Panc1 (cell line): ENCODE results near the gene PICALM. TPM values are rescaled to one million over a fixed set of nuclear protein-coding genes. Genes with fewer than 3 reads are reported as not detected.
"Not testable (repeated sequence)": the region's sequence is repeated elsewhere in the genome, so short reads cannot be mapped to it uniquely, and the experiment has no call there.

Source experiments
- ATAC-seq: fragments of 200-7000 bp; cut with Tn5 transposase; 2 replicates; pipeline ENCODE4 v1.9.1; 2020; ENCODE audit warnings: mild to moderate bottlenecking, moderate library complexity
- BruUV-seq: library from RNA; stranded (reverse); fragments of 400-500 nt; replicated peaks from 2 replicates; lab custom pipeline; 2021; lab: Mats Ljungman, UMichigan
- CTCF ChIA-PET: fragments of 300-600 bp; sonication (Branson Sonifier 250); formaldehyde crosslinking; loops from one replicate; lab custom pipeline; 2022; ENCODE audit warnings: antibody characterized with exemption; lab: Charles Lee
- POLR2A ChIA-PET: fragments of 300-600 bp; sonication (Branson Sonifier 250); formaldehyde crosslinking; loops from one replicate; lab custom pipeline; 2022; ENCODE audit warnings: antibody characterized with exemption; lab: Charles Lee
- DNase-seq: peaks from one replicate; pipeline ENCODE4 v3.0.0-alpha.2; 2010; ENCODE audit warnings: low read depth, low spot score
- H3K27ac ChIP-seq: 2 replicates; pipeline ENCODE4 v1.5.1; 2011; ENCODE audit warnings: mild to moderate bottlenecking, low read length, inconsistent platforms
- H3K27me3 ChIP-seq: fragments of 200-500 bp; sonication (Bioruptor generic); 2 replicates; pipeline ENCODE4 v1.6.0; 2014; ENCODE audit warnings: low read length, inconsistent platforms; ENCODE audit not compliant: control insufficient read depth, insufficient read depth
- H3K36me3 ChIP-seq: fragments of 200-500 bp; sonication (Bioruptor generic); 2 replicates; pipeline ENCODE4 v1.5.1; 2014; ENCODE audit warnings: inconsistent platforms, mild to moderate bottlenecking, low read length, moderate library complexity; ENCODE audit not compliant: control insufficient read depth, insufficient read depth
- H3K4me1 ChIP-seq: 2 replicates; pipeline ENCODE4 v1.5.1; 2011; ENCODE audit warnings: inconsistent platforms, mild to moderate bottlenecking, low read length, moderate library complexity; ENCODE audit not compliant: control insufficient read depth, insufficient read depth
- H3K4me3 ChIP-seq, 2 experiments: 2 replicates each; pipeline ENCODE4 v1.5.1; 2011 to 2012; ENCODE audit warnings: low read depth in 2 of 2, low read length in 2 of 2, mild to moderate bottlenecking in 2 of 2, inconsistent platforms in 1 of 2, moderate library complexity in 1 of 2
- H3K9me3 ChIP-seq: fragments of 200-500 bp; sonication (Bioruptor generic); 2 replicates; pipeline ENCODE4 v1.5.1; 2014; ENCODE audit warnings: low read depth, mild to moderate bottlenecking, inconsistent platforms, low read length, moderate library complexity; ENCODE audit not compliant: control insufficient read depth, insufficient read depth
- POLR2AphosphoS5 ChIP-seq: IDR thresholded peaks from 2 replicates; pipeline ENCODE4 v1.6.1; 2012; ENCODE audit warnings: mild to moderate bottlenecking, low read depth, low read length, moderate library complexity
- SIN3A ChIP-seq: IDR thresholded peaks from 2 replicates; pipeline ENCODE4 v1.6.1; 2012; ENCODE audit warnings: low read depth, mild to moderate bottlenecking, low read length, moderate library complexity, borderline replicate concordance; ENCODE audit not compliant: insufficient read depth
- TCF7L2 ChIP-seq: IDR thresholded peaks from 2 replicates; pipeline ENCODE4 v1.6.1; 2011; ENCODE audit warnings: mild to moderate bottlenecking, low read depth, low read length, inconsistent platforms
- in situ Hi-C: cut with HindIII; loops from 2 replicates; pipeline ENCODE4 v1.10.0; 2016; ENCODE audit warnings: low sequenced_read_pairs, low pct_unique_long_range_greater_than_20kb
- intact Hi-C: fragments of 100-400 bp; cut with micrococcal nuclease; formaldehyde crosslinking; loops from one replicate; pipeline ENCODE4 v1.10.0; 2022; ENCODE audit not compliant: unreplicated experiment
- total RNA-seq: library from RNA; stranded (reverse); gene quantifications from one replicate; pipeline ENCODE4 v1.2.1, GENCODE V29; 2021; ENCODE audit not compliant: unreplicated experiment
- TF ChIP-seq, protein P1 (sequence below), 2 experiments: IDR thresholded peaks; 2 replicates each; pipeline ENCODE4 v1.6.1; 2011 to 2012; ENCODE audit warnings: low read depth in 2 of 2, control low read depth in 1 of 2, low read length in 1 of 2, mild to moderate bottlenecking in 1 of 2, moderate library complexity in 1 of 2; ENCODE audit not compliant: insufficient read depth in 1 of 2
- TF ChIP-seq, protein P2 (sequence below): fragments of 450-650 bp; IDR thresholded peaks from 2 replicates; pipeline ENCODE4 v1.5.1; 2017; ENCODE audit warnings: mild to moderate bottlenecking

PICALM gene
- total RNA-seq, 1 experiment from 2014 or later: 153 TPM

DNA sequence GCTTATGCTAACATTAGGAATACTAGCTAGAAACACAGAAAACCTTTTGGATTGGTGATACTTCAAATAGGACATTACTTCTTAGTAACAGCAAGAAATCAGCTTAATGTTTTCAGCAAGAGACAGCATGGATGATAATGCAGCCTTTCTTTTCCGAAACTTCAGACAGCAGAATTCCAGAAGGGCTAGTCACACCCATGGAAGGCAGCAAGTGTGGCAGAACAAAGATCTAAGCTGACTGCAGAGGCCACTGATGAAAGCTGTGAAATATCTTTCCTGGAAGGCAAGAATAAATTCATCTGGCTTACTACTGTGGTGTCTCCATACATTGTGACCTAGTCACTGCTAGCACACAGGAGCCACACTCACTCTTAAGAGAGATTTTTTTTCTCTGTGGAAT is 113.4 kb downstream of the PICALM start:
- ATAC-seq: no peak
- no peak overlapping the region for H3K27ac ChIP-seq
- intact Hi-C loops (no loop called here), in situ Hi-C loops (no loop called here)
- no TSS peak for BruUV-seq
- H3K27me3 ChIP-seq: no peaks in the 10 kb centered on the region
- POLR2A ChIA-PET: no interaction called here
- H3K4me3 ChIP-seq: no peak overlapping the region
- TF ChIP-seq POLR2AphosphoS5 (no peak), SIN3A (no peak), TCF7L2 (no peak)
- TF ChIP-seq, protein P1, sequence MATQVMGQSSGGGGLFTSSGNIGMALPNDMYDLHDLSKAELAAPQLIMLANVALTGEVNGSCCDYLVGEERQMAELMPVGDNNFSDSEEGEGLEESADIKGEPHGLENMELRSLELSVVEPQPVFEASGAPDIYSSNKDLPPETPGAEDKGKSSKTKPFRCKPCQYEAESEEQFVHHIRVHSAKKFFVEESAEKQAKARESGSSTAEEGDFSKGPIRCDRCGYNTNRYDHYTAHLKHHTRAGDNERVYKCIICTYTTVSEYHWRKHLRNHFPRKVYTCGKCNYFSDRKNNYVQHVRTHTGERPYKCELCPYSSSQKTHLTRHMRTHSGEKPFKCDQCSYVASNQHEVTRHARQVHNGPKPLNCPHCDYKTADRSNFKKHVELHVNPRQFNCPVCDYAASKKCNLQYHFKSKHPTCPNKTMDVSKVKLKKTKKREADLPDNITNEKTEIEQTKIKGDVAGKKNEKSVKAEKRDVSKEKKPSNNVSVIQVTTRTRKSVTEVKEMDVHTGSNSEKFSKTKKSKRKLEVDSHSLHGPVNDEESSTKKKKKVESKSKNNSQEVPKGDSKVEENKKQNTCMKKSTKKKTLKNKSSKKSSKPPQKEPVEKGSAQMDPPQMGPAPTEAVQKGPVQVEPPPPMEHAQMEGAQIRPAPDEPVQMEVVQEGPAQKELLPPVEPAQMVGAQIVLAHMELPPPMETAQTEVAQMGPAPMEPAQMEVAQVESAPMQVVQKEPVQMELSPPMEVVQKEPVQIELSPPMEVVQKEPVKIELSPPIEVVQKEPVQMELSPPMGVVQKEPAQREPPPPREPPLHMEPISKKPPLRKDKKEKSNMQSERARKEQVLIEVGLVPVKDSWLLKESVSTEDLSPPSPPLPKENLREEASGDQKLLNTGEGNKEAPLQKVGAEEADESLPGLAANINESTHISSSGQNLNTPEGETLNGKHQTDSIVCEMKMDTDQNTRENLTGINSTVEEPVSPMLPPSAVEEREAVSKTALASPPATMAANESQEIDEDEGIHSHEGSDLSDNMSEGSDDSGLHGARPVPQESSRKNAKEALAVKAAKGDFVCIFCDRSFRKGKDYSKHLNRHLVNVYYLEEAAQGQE (IDR thresholded peaks at IDR 0.05; ENCODE audit: insufficient read depth in 1 of 2, low read depth in 2 of 2, low read length in 1 of 2): no peak
- peaks cover 16% of the 10 kb centered on the region; the same call in 1 of the 2 replicates for H3K36me3 ChIP-seq
- DNase-seq: no peak
- CTCF ChIA-PET: no interaction called here
- no peaks in the 10 kb centered on the region for H3K4me1 ChIP-seq
- no peaks in the 10 kb centered on the region for H3K9me3 ChIP-seq

DNA sequence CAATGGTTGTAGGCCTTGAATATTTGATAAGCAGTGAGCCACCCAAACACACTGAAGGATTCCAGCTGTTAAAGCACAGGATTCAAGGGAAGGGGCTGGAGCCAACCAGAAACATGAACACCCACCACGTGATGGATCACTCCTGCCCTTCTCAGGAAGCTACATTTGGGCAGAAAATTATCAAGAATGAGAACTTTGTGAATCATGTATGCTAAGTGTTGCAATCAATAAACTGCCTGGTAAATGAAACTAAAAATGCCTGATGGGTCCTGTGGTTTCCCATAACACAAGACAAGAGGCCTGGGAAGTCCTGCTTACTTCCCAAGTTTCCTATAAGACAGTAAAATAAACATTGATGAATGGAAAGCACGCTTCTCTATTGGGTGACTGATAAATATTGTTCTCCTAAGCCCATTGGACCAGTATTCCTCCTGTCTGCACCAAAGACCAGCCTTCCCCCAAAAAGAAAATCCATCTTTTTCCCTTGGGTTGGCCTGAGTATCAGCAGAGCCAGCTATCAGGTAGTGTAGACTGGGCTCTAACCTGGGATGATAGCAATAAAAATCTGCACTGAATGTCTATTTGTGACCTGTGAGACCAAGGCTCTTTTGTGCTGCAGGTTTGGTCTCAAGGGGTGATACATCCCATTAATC is 115.3 kb downstream of the PICALM start:
- Histone ChIP-seq H3K4me1 (no peaks in the 10 kb centered on the region), H3K4me3 (no peak overlapping the region), H3K36me3 (peaks cover 15% of the 10 kb centered on the region; the same call in 1 of the 2 replicates), H3K27ac (no peak overlapping the region), H3K27me3 (no peaks in the 10 kb centered on the region), H3K9me3 (no peaks in the 10 kb centered on the region)
- in situ Hi-C loops: no loop called here
- no TSS peak for BruUV-seq
- intact Hi-C loops: no loop called here
- ChIA-PET POLR2A (no interaction called here), CTCF (no interaction called here)
- TF ChIP-seq POLR2AphosphoS5: no peak
- TF ChIP-seq, protein P1 (IDR thresholded peaks at IDR 0.05; ENCODE audit: insufficient read depth in 1 of 2, low read depth in 2 of 2, low read length in 1 of 2): no peak
- no peak for TF ChIP-seq TCF7L2
- TF ChIP-seq, protein P2, sequence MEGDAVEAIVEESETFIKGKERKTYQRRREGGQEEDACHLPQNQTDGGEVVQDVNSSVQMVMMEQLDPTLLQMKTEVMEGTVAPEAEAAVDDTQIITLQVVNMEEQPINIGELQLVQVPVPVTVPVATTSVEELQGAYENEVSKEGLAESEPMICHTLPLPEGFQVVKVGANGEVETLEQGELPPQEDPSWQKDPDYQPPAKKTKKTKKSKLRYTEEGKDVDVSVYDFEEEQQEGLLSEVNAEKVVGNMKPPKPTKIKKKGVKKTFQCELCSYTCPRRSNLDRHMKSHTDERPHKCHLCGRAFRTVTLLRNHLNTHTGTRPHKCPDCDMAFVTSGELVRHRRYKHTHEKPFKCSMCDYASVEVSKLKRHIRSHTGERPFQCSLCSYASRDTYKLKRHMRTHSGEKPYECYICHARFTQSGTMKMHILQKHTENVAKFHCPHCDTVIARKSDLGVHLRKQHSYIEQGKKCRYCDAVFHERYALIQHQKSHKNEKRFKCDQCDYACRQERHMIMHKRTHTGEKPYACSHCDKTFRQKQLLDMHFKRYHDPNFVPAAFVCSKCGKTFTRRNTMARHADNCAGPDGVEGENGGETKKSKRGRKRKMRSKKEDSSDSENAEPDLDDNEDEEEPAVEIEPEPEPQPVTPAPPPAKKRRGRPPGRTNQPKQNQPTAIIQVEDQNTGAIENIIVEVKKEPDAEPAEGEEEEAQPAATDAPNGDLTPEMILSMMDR: no peak
- no peak for TF ChIP-seq SIN3A
- DNase-seq: no peak
- no peak for ATAC-seq

DNA sequence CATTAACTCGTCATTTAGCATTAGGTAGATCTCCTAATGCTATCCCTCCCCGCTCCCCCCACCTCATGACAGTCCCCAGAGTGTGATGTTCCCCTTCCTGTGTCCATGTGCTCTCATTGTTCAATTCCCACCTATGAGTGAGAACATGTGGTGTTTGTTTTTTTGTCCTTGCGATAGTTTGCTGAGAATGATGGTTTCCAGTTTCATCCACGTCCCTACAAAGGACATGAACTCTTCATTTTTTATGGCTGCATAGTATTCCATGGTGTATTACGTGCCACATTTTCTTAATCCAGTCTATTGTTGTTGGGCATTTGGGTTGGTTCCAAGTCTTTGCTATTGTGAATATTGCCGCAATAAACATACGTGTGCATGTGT is 116.8 kb downstream of the PICALM start:
- H3K27ac ChIP-seq, H3K27me3 ChIP-seq, ATAC-seq, H3K9me3 ChIP-seq, DNase-seq, POLR2A ChIA-PET, H3K4me1 ChIP-seq, BruUV-seq, in situ Hi-C loops, CTCF ChIA-PET, intact Hi-C loops, H3K36me3 ChIP-seq, H3K4me3 ChIP-seq: not testable (repeated sequence)
